ENCODE measurements around the gene CLTB.

The CLTB gene

GRCh38 chr5:176371621-176372539 lies 44.5 kb downstream of the CLTB start:
- no peak overlapping the region for H3K4me3 ChIP-seq (ENCODE audit: low read depth, low read length)
- no peaks in the 10 kb centered on the region for H3K36me3 ChIP-seq (ENCODE audit: control insufficient read depth, insufficient read depth, low read length)
- no peaks in the 10 kb centered on the region for H3K9me3 ChIP-seq (ENCODE audit: control insufficient read depth, low read length)
- no peak for TF ChIP-seq CTCF (IDR thresholded peaks at IDR 0.05)
- H3K27ac ChIP-seq: no peak overlapping the region
- H2AFZ ChIP-seq: no peak overlapping the region
- no peaks in the 10 kb centered on the region for H3K4me1 ChIP-seq
- no peaks in the 10 kb centered on the region for H3K27me3 ChIP-seq (ENCODE audit: control insufficient read depth, insufficient read depth, low read length)
- no peak overlapping the region for H3K9ac ChIP-seq
- no peaks in the 10 kb centered on the region for H3K79me2 ChIP-seq
- no peak overlapping the region for H3K4me2 ChIP-seq (ENCODE audit: low read length)

GRCh38 chr5:176369934-176370711 lies 46.2 kb downstream of the CLTB start:
- no peaks in the 10 kb centered on the region for H3K27me3 ChIP-seq (ENCODE audit: control insufficient read depth, insufficient read depth, low read length)
- no peaks in the 10 kb centered on the region for H3K36me3 ChIP-seq (ENCODE audit: control insufficient read depth, insufficient read depth, low read length)
- no peak overlapping the region for H3K9ac ChIP-seq
- no peak overlapping the region for H3K4me2 ChIP-seq (ENCODE audit: low read length)
- no peak overlapping the region for H3K27ac ChIP-seq
- H2AFZ ChIP-seq: no peak overlapping the region
- no peaks in the 10 kb centered on the region for H3K9me3 ChIP-seq (ENCODE audit: control insufficient read depth, low read length)
- no peaks in the 10 kb centered on the region for H3K79me2 ChIP-seq
- no peak for TF ChIP-seq CTCF (IDR thresholded peaks at IDR 0.05)
- no peak overlapping the region for H3K4me3 ChIP-seq (ENCODE audit: low read depth, low read length)
- H3K4me1 ChIP-seq: no peaks in the 10 kb centered on the region

GRCh38 chr5:176368726-176369125 lies 47.6 kb downstream of the CLTB start:
- H3K27me3 ChIP-seq (ENCODE audit: control insufficient read depth, insufficient read depth, low read length): no peaks in the 10 kb centered on the region
- no peaks in the 10 kb centered on the region for H3K9me3 ChIP-seq (ENCODE audit: control insufficient read depth, low read length)
- no peak overlapping the region for H3K4me3 ChIP-seq (ENCODE audit: low read depth, low read length)
- no peak overlapping the region for H2AFZ ChIP-seq
- H3K27ac ChIP-seq: no peak overlapping the region
- H3K9ac ChIP-seq: no peak overlapping the region
- no peak overlapping the region for H3K4me2 ChIP-seq (ENCODE audit: low read length)
- TF ChIP-seq CTCF (IDR thresholded peaks at IDR 0.05): no peak
- H3K4me1 ChIP-seq: no peaks in the 10 kb centered on the region
- H3K36me3 ChIP-seq (ENCODE audit: control insufficient read depth, insufficient read depth, low read length): no peaks in the 10 kb centered on the region
- no peaks in the 10 kb centered on the region for H3K79me2 ChIP-seq

GRCh38 chr5:176366232-176366894 lies 50.0 kb downstream of the CLTB start:
- Histone ChIP-seq H3K9ac (no peak overlapping the region), H3K36me3 (ENCODE audit: control insufficient read depth, insufficient read depth, low read length) (no peaks in the 10 kb centered on the region), H3K4me3 (ENCODE audit: low read depth, low read length) (no peak overlapping the region), H3K4me2 (ENCODE audit: low read length) (no peak overlapping the region), H3K4me1 (no peaks in the 10 kb centered on the region), H3K27me3 (ENCODE audit: control insufficient read depth, insufficient read depth, low read length) (no peaks in the 10 kb centered on the region), H3K27ac (no peak overlapping the region), H3K9me3 (ENCODE audit: control insufficient read depth, low read length) (no peaks in the 10 kb centered on the region), H2AFZ (peak overlapping the region; percentile 98), H3K79me2 (peaks cover 5% of the 10 kb centered on the region)
- no peak for TF ChIP-seq CTCF (IDR thresholded peaks at IDR 0.05)
